SU-DHL-6 (cell line): ENCODE results near the gene JPH3.

Source experiments
- H2AFZ ChIP-seq: fragments of 200-600 bp; sonication (generic); 2 replicates; pipeline ENCODE4 v1.6.1; 2014; ENCODE audit warnings: low read depth, mild to moderate bottlenecking, moderate library complexity, mixed read lengths, antibody characterized with exemption, low read length; ENCODE audit not compliant: severe bottlenecking
- H3F3A ChIP-seq: fragments of 200-600 bp; shearing (Covaris generic); 2 replicates; pipeline ENCODE4 v1.6.0; 2016; ENCODE audit warnings: antibody characterized with exemption, mild to moderate bottlenecking; ENCODE audit not compliant: insufficient read depth
- H3K27ac ChIP-seq: fragments of 200-600 bp; sonication (generic); 2 replicates; pipeline ENCODE4 v1.5.1; 2016; ENCODE audit warnings: low read depth, mild to moderate bottlenecking, low read length, moderate library complexity, mixed read lengths
- H3K27me3 ChIP-seq: fragments of 200-600 bp; sonication (generic), shearing (Covaris generic); 2 replicates; pipeline ENCODE4 v1.6.0; 2014; ENCODE audit warnings: mild to moderate bottlenecking, low read length
- H3K36me3 ChIP-seq: fragments of 200-600 bp; sonication (generic); 2 replicates; pipeline ENCODE4 v1.6.1; 2014; ENCODE audit warnings: mild to moderate bottlenecking, low read length, mixed read lengths
- H3K4me2 ChIP-seq: fragments of 300-600, 200-600 bp; shearing (Covaris generic), sonication (generic); 2 replicates; pipeline ENCODE4 v1.6.0; 2014; ENCODE audit warnings: low read length, low read depth, mild to moderate bottlenecking; ENCODE audit not compliant: poor library complexity, severe bottlenecking
- H3K4me3 ChIP-seq: fragments of 200-600 bp; sonication (generic); 2 replicates; pipeline ENCODE4 v1.5.1; 2014; ENCODE audit warnings: antibody characterized with exemption, low read length, mild to moderate bottlenecking, mixed read lengths; ENCODE audit not compliant: insufficient read depth, poor library complexity, severe bottlenecking
- H3K79me2 ChIP-seq: fragments of 200-600 bp; sonication (generic); 2 replicates; pipeline ENCODE4 v1.6.1; 2014; ENCODE audit warnings: mild to moderate bottlenecking, low read length, moderate library complexity; ENCODE audit not compliant: insufficient read depth
- H3K9ac ChIP-seq: fragments of 200-600 bp; sonication (generic); 2 replicates; pipeline ENCODE4 v1.7.0; 2014; ENCODE audit warnings: mild to moderate bottlenecking, low read length
- H3K9me2 ChIP-seq: fragments of 200-600 bp; sonication (generic); replicated peaks from 2 replicates; pipeline ENCODE4 v1.6.1; 2014; ENCODE audit warnings: low read length; ENCODE audit not compliant: insufficient read depth
- H3K9me3 ChIP-seq: fragments of 200-600 bp; sonication (generic); 2 replicates; pipeline ENCODE4 v1.6.1; 2014; ENCODE audit warnings: low read length, mixed read lengths; ENCODE audit not compliant: insufficient read depth
- H4K20me1 ChIP-seq: fragments of 200-600 bp; sonication (generic); 2 replicates; pipeline ENCODE4 v1.6.1; 2014; ENCODE audit warnings: low read depth, mild to moderate bottlenecking, antibody characterized with exemption, low read length, moderate library complexity, mixed read lengths
- EZH2phosphoT487 ChIP-seq: fragments of 200-600 bp; sonication (generic), shearing (Covaris generic); conservative IDR thresholded peaks from 2 replicates; pipeline ENCODE4 v1.6.1; 2018; ENCODE audit warnings: mild to moderate bottlenecking, antibody characterized with exemption, low read length, moderate library complexity, mixed read lengths
- TF ChIP-seq, protein P1 (sequence below): fragments of 200-600 bp; sonication (generic); IDR thresholded peaks from one replicate; pipeline ENCODE4 v1.5.1; 2017; ENCODE audit warnings: antibody characterized with exemption, mild to moderate bottlenecking, low read length, moderate library complexity; ENCODE audit not compliant: insufficient read depth, poor library complexity, severe bottlenecking

JPH3 gene

DNA sequence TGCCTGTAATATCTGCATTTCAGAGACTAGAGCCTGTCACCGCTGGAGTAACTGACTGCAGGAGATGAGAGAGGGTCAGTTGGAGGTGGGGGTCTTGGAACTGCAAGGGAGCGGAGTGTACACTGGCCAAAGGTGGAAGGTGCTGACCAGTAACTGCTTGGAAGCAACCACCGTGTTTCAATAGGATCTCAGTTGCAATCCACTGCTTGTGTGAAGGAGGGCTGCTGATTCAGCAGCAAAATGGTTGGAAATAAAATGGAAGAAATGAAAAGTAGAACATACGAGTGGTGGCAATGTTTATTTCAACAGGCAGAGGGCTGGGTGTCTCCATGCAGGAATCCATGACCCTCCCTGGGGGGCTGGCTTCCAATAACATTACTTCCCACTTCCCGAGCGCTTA, 2.1 kb upstream of the JPH3 start:
- Histone ChIP-seq H2AFZ (no peak overlapping the region), H3K9me2 (no peaks in the 10 kb centered on the region), H3K4me2 (no peak overlapping the region), H3K9ac (no peak overlapping the region), H3K27ac (no peak overlapping the region), H3K9me3 (no peaks in the 10 kb centered on the region), H3F3A (no peaks in the 10 kb centered on the region), H3K36me3 (no peaks in the 10 kb centered on the region), H3K4me3 (no peak overlapping the region), H4K20me1 (no peaks in the 10 kb centered on the region), H3K27me3 (no peaks in the 10 kb centered on the region), H3K79me2 (no peaks in the 10 kb centered on the region)
- TF ChIP-seq EZH2phosphoT487, result no peak
- TF ChIP-seq, protein P1, sequence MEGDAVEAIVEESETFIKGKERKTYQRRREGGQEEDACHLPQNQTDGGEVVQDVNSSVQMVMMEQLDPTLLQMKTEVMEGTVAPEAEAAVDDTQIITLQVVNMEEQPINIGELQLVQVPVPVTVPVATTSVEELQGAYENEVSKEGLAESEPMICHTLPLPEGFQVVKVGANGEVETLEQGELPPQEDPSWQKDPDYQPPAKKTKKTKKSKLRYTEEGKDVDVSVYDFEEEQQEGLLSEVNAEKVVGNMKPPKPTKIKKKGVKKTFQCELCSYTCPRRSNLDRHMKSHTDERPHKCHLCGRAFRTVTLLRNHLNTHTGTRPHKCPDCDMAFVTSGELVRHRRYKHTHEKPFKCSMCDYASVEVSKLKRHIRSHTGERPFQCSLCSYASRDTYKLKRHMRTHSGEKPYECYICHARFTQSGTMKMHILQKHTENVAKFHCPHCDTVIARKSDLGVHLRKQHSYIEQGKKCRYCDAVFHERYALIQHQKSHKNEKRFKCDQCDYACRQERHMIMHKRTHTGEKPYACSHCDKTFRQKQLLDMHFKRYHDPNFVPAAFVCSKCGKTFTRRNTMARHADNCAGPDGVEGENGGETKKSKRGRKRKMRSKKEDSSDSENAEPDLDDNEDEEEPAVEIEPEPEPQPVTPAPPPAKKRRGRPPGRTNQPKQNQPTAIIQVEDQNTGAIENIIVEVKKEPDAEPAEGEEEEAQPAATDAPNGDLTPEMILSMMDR, result no peak

DNA sequence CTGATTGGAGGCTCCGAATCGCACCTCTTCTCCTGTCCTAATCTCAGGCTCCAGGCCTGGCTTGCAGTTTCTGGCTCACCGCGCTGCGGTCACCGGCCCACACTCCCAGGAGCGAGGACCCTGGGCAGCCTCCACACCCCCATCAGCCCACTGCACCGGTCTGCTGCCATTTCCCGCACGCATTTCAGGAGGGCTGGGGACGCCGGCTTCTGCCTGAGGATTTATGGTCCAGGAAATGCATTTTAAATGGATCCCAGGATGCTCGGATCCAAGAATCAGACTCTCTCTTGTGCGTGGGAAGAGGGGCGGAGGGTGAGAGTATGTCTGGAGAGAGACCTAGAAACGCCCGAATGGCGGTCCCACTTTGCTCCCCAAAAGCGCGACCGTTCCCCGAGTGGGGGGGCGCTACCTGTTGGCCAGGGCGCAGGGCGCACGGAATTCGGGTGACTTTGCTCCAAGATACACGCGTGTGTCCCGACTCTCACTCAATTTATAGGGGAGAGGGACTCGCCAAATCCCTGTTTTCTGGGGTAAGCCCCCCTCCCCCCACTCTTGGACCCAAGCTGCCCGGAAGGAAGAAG, 817 bp upstream of the JPH3 start:
- Histone ChIP-seq H3K4me2 (no peak overlapping the region), H3K9ac (no peak overlapping the region), H3K27ac (no peak overlapping the region)

DNA sequence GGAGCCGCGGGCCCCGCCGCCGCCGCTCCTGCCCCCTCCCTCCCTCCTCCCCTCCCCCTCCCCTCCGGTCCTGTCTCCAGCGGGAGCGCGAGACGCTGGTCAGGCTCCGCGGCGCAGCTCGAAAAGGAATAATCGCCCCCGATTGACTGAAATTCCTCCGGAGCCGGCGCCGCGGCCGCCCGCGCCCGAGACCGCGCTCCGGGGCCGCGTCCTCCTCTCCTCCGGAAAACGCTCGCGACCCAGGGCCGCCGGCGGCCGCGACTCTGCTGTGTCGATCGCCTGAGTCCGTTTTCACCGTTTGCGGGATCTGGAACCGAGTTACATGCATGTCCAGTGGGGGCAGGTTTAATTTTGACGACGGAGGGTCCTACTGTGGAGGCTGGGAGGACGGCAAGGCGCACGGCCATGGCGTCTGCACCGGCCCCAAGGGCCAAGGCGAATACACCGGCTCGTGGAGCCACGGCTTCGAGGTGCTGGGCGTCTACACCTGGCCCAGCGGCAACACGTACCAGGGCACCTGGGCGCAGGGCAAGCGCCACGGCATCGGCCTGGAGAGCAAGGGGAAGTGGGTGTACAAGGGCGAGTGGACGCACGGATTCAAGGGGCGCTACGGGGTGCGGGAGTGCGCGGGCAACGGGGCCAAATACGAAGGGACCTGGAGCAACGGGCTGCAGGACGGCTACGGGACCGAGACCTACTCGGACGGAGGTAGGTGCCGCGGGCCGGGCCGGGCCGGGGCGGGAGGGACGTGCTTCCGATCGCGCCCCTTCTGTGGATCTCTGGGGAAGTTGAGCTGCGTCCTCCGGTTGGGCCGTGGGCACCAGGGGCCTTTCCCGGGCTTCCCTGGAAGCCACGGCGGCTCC, 744 bp downstream of the JPH3 start:
- Histone ChIP-seq H3K4me3 (no peak overlapping the region), H3F3A (no peaks in the 10 kb centered on the region), H3K27me3 (no peaks in the 10 kb centered on the region), H3K79me2 (no peaks in the 10 kb centered on the region), H3K9me3 (no peaks in the 10 kb centered on the region), H3K9ac (no peak overlapping the region), H4K20me1 (no peaks in the 10 kb centered on the region), H3K9me2 (no peaks in the 10 kb centered on the region), H2AFZ (no peak overlapping the region), H3K27ac (no peak overlapping the region), H3K36me3 (no peaks in the 10 kb centered on the region), H3K4me2 (no peak overlapping the region)
- no peak for TF ChIP-seq EZH2phosphoT487
- TF ChIP-seq, protein P1, result no peak

More for the DNA sequence above, 817 bp upstream of the JPH3 start:
- Histone ChIP-seq H4K20me1 (no peaks in the 10 kb centered on the region), H2AFZ (no peak overlapping the region), H3F3A (no peaks in the 10 kb centered on the region), H3K4me3 (no peak overlapping the region), H3K36me3 (no peaks in the 10 kb centered on the region), H3K27me3 (no peaks in the 10 kb centered on the region), H3K9me2 (no peaks in the 10 kb centered on the region), H3K79me2 (no peaks in the 10 kb centered on the region), H3K9me3 (no peaks in the 10 kb centered on the region)
- TF ChIP-seq, protein P1, result no peak
- TF ChIP-seq EZH2phosphoT487, result no peak
